ENCODE results near the gene CD2AP.

DNA sequence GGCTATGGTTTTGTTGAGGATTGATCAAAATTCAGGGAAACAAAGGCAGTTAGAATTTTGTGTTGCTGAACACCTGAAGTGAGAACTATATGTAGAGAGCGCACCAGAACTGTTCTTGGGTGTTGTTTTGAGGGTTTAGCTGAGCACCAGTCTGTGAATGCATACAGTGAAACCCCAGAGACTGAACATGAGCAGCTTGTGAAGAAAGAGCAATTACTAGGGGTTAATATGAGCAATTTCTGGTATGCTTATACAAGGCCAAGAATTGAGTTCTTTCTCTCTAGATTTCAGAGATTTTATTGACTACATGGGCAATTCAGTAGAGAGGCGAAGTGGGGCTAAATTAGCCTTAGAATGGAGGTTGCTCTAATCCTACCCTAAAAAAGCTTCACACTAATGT lies 93.9 kb downstream of the CD2AP start:
- no peak for TF ChIP-seq CTCF (IDR thresholded peaks at IDR 0.05)
- TF ChIP-seq, protein P1, sequence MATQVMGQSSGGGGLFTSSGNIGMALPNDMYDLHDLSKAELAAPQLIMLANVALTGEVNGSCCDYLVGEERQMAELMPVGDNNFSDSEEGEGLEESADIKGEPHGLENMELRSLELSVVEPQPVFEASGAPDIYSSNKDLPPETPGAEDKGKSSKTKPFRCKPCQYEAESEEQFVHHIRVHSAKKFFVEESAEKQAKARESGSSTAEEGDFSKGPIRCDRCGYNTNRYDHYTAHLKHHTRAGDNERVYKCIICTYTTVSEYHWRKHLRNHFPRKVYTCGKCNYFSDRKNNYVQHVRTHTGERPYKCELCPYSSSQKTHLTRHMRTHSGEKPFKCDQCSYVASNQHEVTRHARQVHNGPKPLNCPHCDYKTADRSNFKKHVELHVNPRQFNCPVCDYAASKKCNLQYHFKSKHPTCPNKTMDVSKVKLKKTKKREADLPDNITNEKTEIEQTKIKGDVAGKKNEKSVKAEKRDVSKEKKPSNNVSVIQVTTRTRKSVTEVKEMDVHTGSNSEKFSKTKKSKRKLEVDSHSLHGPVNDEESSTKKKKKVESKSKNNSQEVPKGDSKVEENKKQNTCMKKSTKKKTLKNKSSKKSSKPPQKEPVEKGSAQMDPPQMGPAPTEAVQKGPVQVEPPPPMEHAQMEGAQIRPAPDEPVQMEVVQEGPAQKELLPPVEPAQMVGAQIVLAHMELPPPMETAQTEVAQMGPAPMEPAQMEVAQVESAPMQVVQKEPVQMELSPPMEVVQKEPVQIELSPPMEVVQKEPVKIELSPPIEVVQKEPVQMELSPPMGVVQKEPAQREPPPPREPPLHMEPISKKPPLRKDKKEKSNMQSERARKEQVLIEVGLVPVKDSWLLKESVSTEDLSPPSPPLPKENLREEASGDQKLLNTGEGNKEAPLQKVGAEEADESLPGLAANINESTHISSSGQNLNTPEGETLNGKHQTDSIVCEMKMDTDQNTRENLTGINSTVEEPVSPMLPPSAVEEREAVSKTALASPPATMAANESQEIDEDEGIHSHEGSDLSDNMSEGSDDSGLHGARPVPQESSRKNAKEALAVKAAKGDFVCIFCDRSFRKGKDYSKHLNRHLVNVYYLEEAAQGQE (IDR thresholded peaks at IDR 0.05; ENCODE audit: insufficient read depth in 1 of 2, low read depth in 2 of 2, low read length in 1 of 2): no peak
- TF ChIP-seq POLR2AphosphoS5 (IDR thresholded peaks at IDR 0.05; ENCODE audit: low read depth, low read length): no peak

Measured in Panc1 (cell line).